ENCODE data around the gene SH3TC2. TPM values are rescaled to one million over a fixed set of nuclear protein-coding genes. Genes with fewer than 3 reads are reported as not detected.

The SH3TC2 gene
- total RNA-seq, 1 experiment from 2014 or later = not detected

DNA sequence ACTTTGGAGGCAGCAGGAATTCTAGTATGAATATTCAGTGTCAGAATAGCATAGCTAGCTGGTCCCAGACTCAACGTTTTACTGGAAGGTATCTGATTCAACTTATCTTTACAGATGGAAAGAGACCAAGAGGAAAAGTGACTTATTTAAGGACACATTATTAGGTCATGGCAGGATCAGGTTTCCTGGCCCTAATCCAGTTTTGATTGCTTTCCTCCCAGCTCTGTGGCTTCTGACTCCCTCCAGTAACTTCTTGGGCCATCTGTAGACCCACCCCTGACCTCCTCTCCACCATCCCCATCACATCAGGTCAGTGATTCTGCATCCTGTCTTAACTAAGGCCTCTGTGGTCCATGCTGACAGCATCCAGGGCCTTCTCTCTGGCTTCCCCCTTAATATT lies 38.4 kb downstream of the SH3TC2 start:
- Histone ChIP-seq H2AFZ (ENCODE audit: low read length) (no peak overlapping the region), H4K20me1 (ENCODE audit: insufficient read depth, low read depth, low read length) (no peaks in the 10 kb centered on the region), H3K4me3 (ENCODE audit: low read length) (no peak overlapping the region), H3K27ac (ENCODE audit: low read length) (no peak overlapping the region), H3K9ac (ENCODE audit: low read length) (no peak overlapping the region), H3K27me3 (ENCODE audit: low read length) (no peaks in the 10 kb centered on the region), H3K79me2 (ENCODE audit: low read length) (no peaks in the 10 kb centered on the region), H3K36me3 (ENCODE audit: insufficient read depth, low read length) (no peaks in the 10 kb centered on the region), H3K4me1 (ENCODE audit: low read length) (peaks cover 2% of the 10 kb centered on the region; the same call in 1 of the 2 replicates), H3K4me2 (ENCODE audit: low read depth, low read length, poor library complexity, severe bottlenecking) (no peak overlapping the region), H3K9me3 (ENCODE audit: low read length) (no peaks in the 10 kb centered on the region), H3K9me2 (replicated peaks; ENCODE audit: insufficient read depth, low read length) (no peaks in the 10 kb centered on the region)
- DNase-seq = no peak

GRCh38 chr5:149022200-149022599 lies 40.7 kb downstream of the SH3TC2 start:
- no peak overlapping the region for H3K27ac ChIP-seq (ENCODE audit: low read length)
- H3K27me3 ChIP-seq (ENCODE audit: low read length) = no peaks in the 10 kb centered on the region
- H3K79me2 ChIP-seq (ENCODE audit: low read length) = no peaks in the 10 kb centered on the region
- no peak overlapping the region for H3K4me2 ChIP-seq (ENCODE audit: low read depth, low read length, poor library complexity, severe bottlenecking)
- H4K20me1 ChIP-seq (ENCODE audit: insufficient read depth, low read depth, low read length) = no peaks in the 10 kb centered on the region
- no peak for DNase-seq
- H2AFZ ChIP-seq (ENCODE audit: low read length) = no peak overlapping the region
- no peak overlapping the region for H3K4me3 ChIP-seq (ENCODE audit: low read length)
- H3K9me2 ChIP-seq (replicated peaks; ENCODE audit: insufficient read depth, low read length) = no peaks in the 10 kb centered on the region
- no peak overlapping the region for H3K9ac ChIP-seq (ENCODE audit: low read length)
- no peaks in the 10 kb centered on the region for H3K36me3 ChIP-seq (ENCODE audit: insufficient read depth, low read length)
- peaks cover 2% of the 10 kb centered on the region; the same call in 1 of the 2 replicates for H3K4me1 ChIP-seq (ENCODE audit: low read length)
- no peaks in the 10 kb centered on the region for H3K9me3 ChIP-seq (ENCODE audit: low read length)

DNA sequence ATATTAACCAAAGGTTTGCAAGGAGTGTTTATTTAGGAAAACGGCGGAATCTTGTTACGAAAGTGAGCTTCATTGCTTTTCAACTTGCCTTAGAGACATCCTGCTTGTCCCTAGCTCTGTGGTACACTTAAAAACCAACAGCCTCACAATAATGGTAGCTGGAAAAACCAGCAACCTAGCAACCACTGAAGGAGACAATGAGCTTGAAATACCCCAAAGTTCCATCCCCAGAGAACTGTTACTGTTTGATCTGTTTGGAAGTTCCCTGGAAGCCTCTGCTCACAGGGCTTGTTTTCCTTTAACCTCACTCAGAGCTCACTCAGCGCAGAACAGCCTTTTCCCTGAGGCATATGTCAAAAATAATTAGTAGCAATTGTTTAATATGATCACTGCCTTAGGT lies 43.2 kb downstream of the SH3TC2 start:
- H2AFZ ChIP-seq (ENCODE audit: low read length) = no peak overlapping the region
- H3K9me3 ChIP-seq (ENCODE audit: low read length) = no peaks in the 10 kb centered on the region
- H4K20me1 ChIP-seq (ENCODE audit: insufficient read depth, low read depth, low read length) = no peaks in the 10 kb centered on the region
- H3K27me3 ChIP-seq (ENCODE audit: low read length) = no peaks in the 10 kb centered on the region
- H3K27ac ChIP-seq (ENCODE audit: low read length) = no peak overlapping the region
- no peaks in the 10 kb centered on the region for H3K4me1 ChIP-seq (ENCODE audit: low read length)
- H3K4me3 ChIP-seq (ENCODE audit: low read length) = no peak overlapping the region
- no peak overlapping the region for H3K4me2 ChIP-seq (ENCODE audit: low read depth, low read length, poor library complexity, severe bottlenecking)
- no peak for DNase-seq
- H3K9me2 ChIP-seq (replicated peaks; ENCODE audit: insufficient read depth, low read length) = no peaks in the 10 kb centered on the region
- H3K36me3 ChIP-seq (ENCODE audit: insufficient read depth, low read length) = no peaks in the 10 kb centered on the region
- H3K9ac ChIP-seq (ENCODE audit: low read length) = no peak overlapping the region
- no peaks in the 10 kb centered on the region for H3K79me2 ChIP-seq (ENCODE audit: low read length)

DNA sequence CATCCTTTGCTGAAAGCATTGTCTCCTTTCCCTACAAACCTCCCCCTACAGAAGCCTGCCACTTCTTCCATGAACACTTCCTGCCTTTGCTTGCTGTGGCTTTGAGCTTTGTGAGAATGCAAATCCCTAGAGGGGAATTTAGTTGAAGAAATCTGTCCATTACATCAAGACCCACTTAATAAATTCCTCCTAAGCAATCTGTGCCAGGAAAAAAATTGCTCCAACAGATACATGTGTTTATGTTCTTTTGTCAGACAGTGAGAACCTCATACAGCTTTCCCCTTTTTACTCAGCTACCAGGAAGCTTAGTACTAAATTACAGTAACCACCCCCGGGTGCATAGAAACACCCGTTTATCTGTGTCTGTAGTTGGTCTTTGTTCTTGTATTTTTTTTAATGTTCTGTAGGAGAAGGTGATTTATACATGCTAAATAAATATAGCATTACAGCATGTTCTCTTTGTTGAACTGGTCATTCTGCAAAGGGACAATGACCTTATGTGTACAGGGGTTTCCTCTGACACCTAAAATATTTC lies 43.9 kb downstream of the SH3TC2 start:
- Histone ChIP-seq H2AFZ (ENCODE audit: low read length) (no peak overlapping the region), H4K20me1 (ENCODE audit: insufficient read depth, low read depth, low read length) (no peaks in the 10 kb centered on the region), H3K79me2 (ENCODE audit: low read length) (no peaks in the 10 kb centered on the region), H3K36me3 (ENCODE audit: insufficient read depth, low read length) (no peaks in the 10 kb centered on the region), H3K27me3 (ENCODE audit: low read length) (no peaks in the 10 kb centered on the region), H3K9me2 (replicated peaks; ENCODE audit: insufficient read depth, low read length) (no peaks in the 10 kb centered on the region), H3K9ac (ENCODE audit: low read length) (no peak overlapping the region), H3K4me3 (ENCODE audit: low read length) (no peak overlapping the region), H3K9me3 (ENCODE audit: low read length) (no peaks in the 10 kb centered on the region), H3K4me1 (ENCODE audit: low read length) (no peaks in the 10 kb centered on the region), H3K4me2 (ENCODE audit: low read depth, low read length, poor library complexity, severe bottlenecking) (no peak overlapping the region), H3K27ac (ENCODE audit: low read length) (no peak overlapping the region)
- DNase-seq = no peak

GRCh38 chr5:149017636-149018035 lies 45.2 kb downstream of the SH3TC2 start:
- H3K9me2 ChIP-seq (replicated peaks; ENCODE audit: insufficient read depth, low read length) = no peaks in the 10 kb centered on the region
- H3K79me2 ChIP-seq (ENCODE audit: low read length) = no peaks in the 10 kb centered on the region
- H3K9me3 ChIP-seq (ENCODE audit: low read length) = no peaks in the 10 kb centered on the region
- H3K4me3 ChIP-seq (ENCODE audit: low read length) = no peak overlapping the region
- H3K4me1 ChIP-seq (ENCODE audit: low read length) = no peaks in the 10 kb centered on the region
- H3K27ac ChIP-seq (ENCODE audit: low read length) = no peak overlapping the region
- DNase-seq = no peak
- H4K20me1 ChIP-seq (ENCODE audit: insufficient read depth, low read depth, low read length) = no peaks in the 10 kb centered on the region
- H3K36me3 ChIP-seq (ENCODE audit: insufficient read depth, low read length) = no peaks in the 10 kb centered on the region
- H3K4me2 ChIP-seq (ENCODE audit: low read depth, low read length, poor library complexity, severe bottlenecking) = no peak overlapping the region
- no peaks in the 10 kb centered on the region for H3K27me3 ChIP-seq (ENCODE audit: low read length)
- H2AFZ ChIP-seq (ENCODE audit: low read length) = no peak overlapping the region
- no peak overlapping the region for H3K9ac ChIP-seq (ENCODE audit: low read length)

- H3K9me2 ChIP-seq (replicated peaks; ENCODE audit: insufficient read depth, low read length) = no peaks in the 10 kb centered on the region
- H3K9me3 ChIP-seq (ENCODE audit: low read length) = no peaks in the 10 kb centered on the region
- H3K4me2 ChIP-seq (ENCODE audit: low read depth, low read length, poor library complexity, severe bottlenecking) = no peak overlapping the region
- H3K27ac ChIP-seq (ENCODE audit: low read length) = no peak overlapping the region
- H3K4me1 ChIP-seq (ENCODE audit: low read length) = no peaks in the 10 kb centered on the region
- no peak overlapping the region for H2AFZ ChIP-seq (ENCODE audit: low read length)
- no peak overlapping the region for H3K4me3 ChIP-seq (ENCODE audit: low read length)
- no peaks in the 10 kb centered on the region for H4K20me1 ChIP-seq (ENCODE audit: insufficient read depth, low read depth, low read length)
- no peak for DNase-seq
- no peaks in the 10 kb centered on the region for H3K36me3 ChIP-seq (ENCODE audit: insufficient read depth, low read length)
- no peaks in the 10 kb centered on the region for H3K27me3 ChIP-seq (ENCODE audit: low read length)
- H3K9ac ChIP-seq (ENCODE audit: low read length) = no peak overlapping the region
- no peaks in the 10 kb centered on the region for H3K79me2 ChIP-seq (ENCODE audit: low read length)
These were observed 47.3 kb downstream of the SH3TC2 start for GRCh38 chr5:149015561-149015960.

GRCh38 chr5:149015126-149015525 lies 47.7 kb downstream of the SH3TC2 start:
- Histone ChIP-seq H3K9me2 (replicated peaks; ENCODE audit: insufficient read depth, low read length) (no peaks in the 10 kb centered on the region), H2AFZ (ENCODE audit: low read length) (no peak overlapping the region), H3K27me3 (ENCODE audit: low read length) (no peaks in the 10 kb centered on the region), H3K4me1 (ENCODE audit: low read length) (no peaks in the 10 kb centered on the region), H3K4me3 (ENCODE audit: low read length) (no peak overlapping the region), H3K9me3 (ENCODE audit: low read length) (no peaks in the 10 kb centered on the region), H3K4me2 (ENCODE audit: low read depth, low read length, poor library complexity, severe bottlenecking) (no peak overlapping the region), H4K20me1 (ENCODE audit: insufficient read depth, low read depth, low read length) (no peaks in the 10 kb centered on the region), H3K9ac (ENCODE audit: low read length) (no peak overlapping the region), H3K79me2 (ENCODE audit: low read length) (no peaks in the 10 kb centered on the region), H3K27ac (ENCODE audit: low read length) (no peak overlapping the region), H3K36me3 (ENCODE audit: insufficient read depth, low read length) (no peaks in the 10 kb centered on the region)
- DNase-seq = no peak

- no peaks in the 10 kb centered on the region for H3K36me3 ChIP-seq (ENCODE audit: insufficient read depth, low read length)
- H4K20me1 ChIP-seq (ENCODE audit: insufficient read depth, low read depth, low read length) = no peaks in the 10 kb centered on the region
- H3K9me3 ChIP-seq (ENCODE audit: low read length) = no peaks in the 10 kb centered on the region
- no peak overlapping the region for H3K4me3 ChIP-seq (ENCODE audit: low read length)
- no peak overlapping the region for H3K9ac ChIP-seq (ENCODE audit: low read length)
- no peak overlapping the region for H3K27ac ChIP-seq (ENCODE audit: low read length)
- no peaks in the 10 kb centered on the region for H3K9me2 ChIP-seq (replicated peaks; ENCODE audit: insufficient read depth, low read length)
- H3K27me3 ChIP-seq (ENCODE audit: low read length) = no peaks in the 10 kb centered on the region
- no peak overlapping the region for H2AFZ ChIP-seq (ENCODE audit: low read length)
- no peaks in the 10 kb centered on the region for H3K79me2 ChIP-seq (ENCODE audit: low read length)
- H3K4me2 ChIP-seq (ENCODE audit: low read depth, low read length, poor library complexity, severe bottlenecking) = no peak overlapping the region
- H3K4me1 ChIP-seq (ENCODE audit: low read length) = no peaks in the 10 kb centered on the region
- no peak for DNase-seq
These were observed 48.3 kb downstream of the SH3TC2 start for GRCh38 chr5:149014571-149015031.

DNA sequence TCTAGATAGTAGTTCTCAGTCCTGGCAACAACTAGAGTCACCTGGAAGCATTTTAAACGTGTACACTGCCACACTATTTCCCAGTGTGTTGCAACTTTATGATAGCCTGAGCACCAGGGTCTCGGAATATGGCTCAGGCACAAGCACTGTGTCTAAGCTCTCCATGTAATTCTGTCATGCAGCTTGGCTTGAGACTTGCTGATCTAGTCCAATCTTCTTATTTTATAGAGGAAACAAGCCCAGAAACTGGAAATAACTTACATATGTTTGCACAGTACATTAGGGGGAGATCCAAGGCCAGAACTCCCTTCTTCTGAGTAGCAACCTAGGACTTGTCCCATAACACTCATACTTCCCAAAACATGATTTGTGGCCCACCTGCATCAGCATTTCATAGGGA lies 49.1 kb downstream of the SH3TC2 start:
- Histone ChIP-seq H3K9me2 (replicated peaks; ENCODE audit: insufficient read depth, low read length) (no peaks in the 10 kb centered on the region), H3K9me3 (ENCODE audit: low read length) (no peaks in the 10 kb centered on the region), H3K4me1 (ENCODE audit: low read length) (no peaks in the 10 kb centered on the region), H3K27me3 (ENCODE audit: low read length) (no peaks in the 10 kb centered on the region), H3K4me3 (ENCODE audit: low read length) (no peak overlapping the region), H3K4me2 (ENCODE audit: low read depth, low read length, poor library complexity, severe bottlenecking) (no peak overlapping the region), H3K36me3 (ENCODE audit: insufficient read depth, low read length) (no peaks in the 10 kb centered on the region), H3K9ac (ENCODE audit: low read length) (no peak overlapping the region), H3K79me2 (ENCODE audit: low read length) (no peaks in the 10 kb centered on the region), H3K27ac (ENCODE audit: low read length) (no peak overlapping the region), H4K20me1 (ENCODE audit: insufficient read depth, low read depth, low read length) (no peaks in the 10 kb centered on the region), H2AFZ (ENCODE audit: low read length) (no peak overlapping the region)
- DNase-seq = no peak

All from Karpas-422 (cell line).